ENCODE data around the gene FUS. TPM values are rescaled to one million over a fixed set of nuclear protein-coding genes. Genes with fewer than 3 reads are reported as not detected.
"Not testable (repeated sequence)": the region's sequence is repeated elsewhere in the genome, so short reads cannot be mapped to it uniquely, and the experiment has no call there.

FUS gene
- total RNA-seq, 4 donors from 2014 or later, result 91.8 to 125 (median 109) TPM

DNA sequence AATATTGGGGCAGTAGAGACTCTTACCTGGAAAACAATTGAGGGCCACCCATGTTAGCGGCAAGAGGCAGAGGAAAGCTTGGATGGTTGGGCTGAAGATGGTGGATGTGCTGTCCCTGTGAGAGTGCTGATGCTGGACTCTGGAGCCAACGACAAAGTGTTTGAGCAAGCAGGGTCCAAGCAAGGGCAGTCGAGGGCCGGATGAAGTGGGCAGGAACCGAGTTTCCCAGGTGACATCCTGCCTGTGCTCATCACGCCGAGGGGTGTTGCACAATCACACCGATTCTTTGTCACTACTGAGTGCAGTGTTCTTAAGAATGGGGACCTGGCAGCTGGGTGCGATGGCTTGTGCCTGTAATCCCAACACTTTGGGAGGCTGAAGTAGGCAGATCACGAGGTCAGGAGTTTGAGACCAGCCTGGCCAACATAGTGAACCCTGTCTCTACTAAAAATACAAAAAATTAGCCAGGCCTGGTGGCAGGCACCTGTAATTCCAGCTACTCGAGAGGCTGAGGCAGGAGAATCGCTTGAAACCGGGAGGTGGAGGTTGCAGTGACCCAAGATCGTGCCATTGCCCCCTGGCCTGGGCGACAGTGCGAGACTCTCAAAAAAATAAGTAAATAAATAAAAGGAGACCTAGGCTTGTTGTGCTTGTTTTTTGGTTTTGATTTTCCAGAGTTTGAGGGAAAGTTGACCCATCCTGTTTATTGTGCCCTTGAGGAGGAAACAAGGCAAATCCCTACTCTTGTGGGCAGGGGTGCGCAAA, 16.6 kb downstream of the FUS start:
- no peak for DNase-seq (ENCODE audit: low spot score in 2 of 2)
- Histone ChIP-seq H3K27ac (no peak overlapping the region), H3K9me3 (no peaks in the 10 kb centered on the region), H3K36me3 (peaks cover 0 to 86% (median 11%) of the 10 kb centered on the region in 3 donors), H3K27me3 (no peaks in the 10 kb centered on the region), H3K4me1 (peaks cover 0 to 17% (median 9%) of the 10 kb centered on the region in 4 donors), H3K4me3 (no peak overlapping the region)
- WGBS, 2 donors, result 80 to 90% methylated on average over 11 to 17 of the region's 17 CpGs
- no peak for TF ChIP-seq POLR2A (IDR thresholded peaks at IDR 0.05)
- TF ChIP-seq, protein P1, sequence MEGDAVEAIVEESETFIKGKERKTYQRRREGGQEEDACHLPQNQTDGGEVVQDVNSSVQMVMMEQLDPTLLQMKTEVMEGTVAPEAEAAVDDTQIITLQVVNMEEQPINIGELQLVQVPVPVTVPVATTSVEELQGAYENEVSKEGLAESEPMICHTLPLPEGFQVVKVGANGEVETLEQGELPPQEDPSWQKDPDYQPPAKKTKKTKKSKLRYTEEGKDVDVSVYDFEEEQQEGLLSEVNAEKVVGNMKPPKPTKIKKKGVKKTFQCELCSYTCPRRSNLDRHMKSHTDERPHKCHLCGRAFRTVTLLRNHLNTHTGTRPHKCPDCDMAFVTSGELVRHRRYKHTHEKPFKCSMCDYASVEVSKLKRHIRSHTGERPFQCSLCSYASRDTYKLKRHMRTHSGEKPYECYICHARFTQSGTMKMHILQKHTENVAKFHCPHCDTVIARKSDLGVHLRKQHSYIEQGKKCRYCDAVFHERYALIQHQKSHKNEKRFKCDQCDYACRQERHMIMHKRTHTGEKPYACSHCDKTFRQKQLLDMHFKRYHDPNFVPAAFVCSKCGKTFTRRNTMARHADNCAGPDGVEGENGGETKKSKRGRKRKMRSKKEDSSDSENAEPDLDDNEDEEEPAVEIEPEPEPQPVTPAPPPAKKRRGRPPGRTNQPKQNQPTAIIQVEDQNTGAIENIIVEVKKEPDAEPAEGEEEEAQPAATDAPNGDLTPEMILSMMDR (IDR thresholded peaks at IDR 0.05), result no peak
- no peak for TF ChIP-seq EP300 (IDR thresholded peaks at IDR 0.05)

DNA sequence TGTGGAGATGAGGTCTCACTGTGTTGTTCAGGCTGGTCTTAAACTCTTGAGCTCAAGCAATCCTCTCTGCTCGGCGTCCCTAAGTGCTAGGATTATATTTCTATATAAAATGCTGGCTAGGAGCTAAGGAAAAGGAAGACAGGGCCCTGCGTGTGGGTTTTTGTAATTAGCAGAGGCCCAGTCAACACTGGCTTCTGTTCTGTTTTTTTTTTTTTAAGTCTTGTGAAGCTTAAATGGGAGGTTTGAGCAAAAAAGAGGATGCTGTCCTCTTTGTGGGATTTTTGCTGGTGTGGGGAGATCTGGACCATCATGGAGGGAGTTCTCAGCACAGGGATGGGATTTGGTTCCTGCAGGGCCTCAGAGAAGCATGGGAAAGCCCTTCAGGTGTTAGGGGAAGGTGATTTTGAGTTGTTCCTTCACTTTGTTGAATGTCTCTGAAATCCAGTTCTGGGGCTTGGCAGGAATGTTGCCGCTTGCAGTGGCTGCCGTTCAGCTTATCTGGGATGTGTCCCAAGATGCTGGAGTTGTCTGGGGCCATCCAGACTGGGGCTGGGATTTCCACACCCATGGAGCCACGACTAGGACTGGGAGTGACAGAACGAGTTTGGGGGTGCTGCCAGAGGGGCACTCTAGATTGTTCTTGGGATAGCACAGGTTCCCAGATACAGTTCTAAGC, 18.4 kb downstream of the FUS start:
- no peak for DNase-seq (ENCODE audit: low spot score in 2 of 2)
- peaks cover 0 to 29% (median 17%) of the 10 kb centered on the region in 4 donors for H3K4me1 ChIP-seq
- H3K27me3 ChIP-seq, result no peaks in the 10 kb centered on the region
- TF ChIP-seq POLR2A (IDR thresholded peaks at IDR 0.05) (no peak), EP300 (IDR thresholded peaks at IDR 0.05) (no peak)
- TF ChIP-seq, protein P1 (IDR thresholded peaks at IDR 0.05), result no peak
- no peaks in the 10 kb centered on the region for H3K9me3 ChIP-seq
- no peak overlapping the region for H3K4me3 ChIP-seq
- WGBS, 2 donors, result 59 to 68% methylated on average over 7 of the region's 7 CpGs
- peaks cover 0 to 68% (median 0%) of the 10 kb centered on the region in 3 donors for H3K36me3 ChIP-seq
- no peak overlapping the region for H3K27ac ChIP-seq

DNA sequence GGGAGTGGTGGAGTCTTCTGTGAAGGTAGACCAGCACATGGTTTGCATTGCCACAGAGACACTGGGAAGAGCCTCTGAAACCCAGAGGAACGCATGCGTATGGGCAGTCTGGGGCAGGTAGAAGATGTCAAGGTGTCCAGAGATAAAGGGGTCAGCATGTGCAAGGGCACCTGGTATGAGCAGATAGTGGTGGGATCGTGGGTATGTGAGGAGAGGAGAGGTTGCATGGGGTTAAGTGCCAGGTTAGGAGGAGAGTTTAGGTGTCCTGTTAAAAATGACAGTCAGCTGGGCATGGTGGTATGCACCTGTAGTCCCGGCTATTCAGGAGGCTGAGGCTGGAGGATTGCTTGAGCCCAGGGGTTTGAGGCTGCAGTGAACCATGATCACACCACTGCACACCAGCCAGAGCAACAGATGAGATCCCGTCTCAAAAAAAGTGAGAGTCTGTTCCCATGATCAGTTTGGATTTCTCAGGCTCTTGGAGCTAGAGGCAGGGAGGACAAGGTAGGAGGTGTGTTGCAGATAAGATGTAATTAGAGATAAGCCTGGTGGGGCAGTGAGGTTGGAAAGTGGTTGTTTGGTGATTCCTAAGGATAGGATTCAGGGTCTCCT, 19.6 kb downstream of the FUS start:
- 87 to 90% methylated on average over 5 of the region's 5 CpGs for WGBS, 2 donors
- no peaks in the 10 kb centered on the region for H3K9me3 ChIP-seq
- no peak overlapping the region for H3K4me3 ChIP-seq
- no peaks in the 10 kb centered on the region for H3K27me3 ChIP-seq
- no peak for DNase-seq (ENCODE audit: low spot score in 2 of 2)
- H3K36me3 ChIP-seq, result peaks cover 0 to 56% (median 0%) of the 10 kb centered on the region in 3 donors
- H3K4me1 ChIP-seq, result peaks cover 0 to 36% (median 17%) of the 10 kb centered on the region in 4 donors
- TF ChIP-seq POLR2A (IDR thresholded peaks at IDR 0.05), result no peak
- no peak overlapping the region for H3K27ac ChIP-seq

DNA sequence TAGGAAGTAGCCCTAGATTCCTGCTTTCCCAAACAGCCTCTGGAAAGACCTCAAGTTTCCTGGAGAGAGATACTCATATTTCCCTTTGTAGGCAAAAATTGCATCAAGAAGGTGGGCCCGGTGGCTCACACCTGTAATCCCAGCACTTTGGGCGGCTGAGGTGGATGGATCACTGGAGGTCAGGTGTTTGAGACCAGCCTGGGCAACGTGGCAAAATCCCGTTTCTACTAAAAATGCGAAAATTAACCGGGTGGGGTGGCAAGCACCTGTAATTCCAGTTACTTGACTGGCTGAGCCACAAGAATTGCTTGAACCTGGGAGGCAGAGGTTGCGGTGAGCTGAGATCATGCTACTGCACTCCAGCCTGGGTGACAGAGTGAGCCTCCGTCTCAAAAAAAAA, 20.2 kb downstream of the FUS start:
- WGBS, 2 donors, result 88% methylated on average over 8 of the region's 8 CpGs
- Histone ChIP-seq H3K36me3 (peaks cover 0 to 50% (median 0%) of the 10 kb centered on the region in 3 donors), H3K4me1 (peaks cover 0 to 36% (median 17%) of the 10 kb centered on the region in 4 donors)
- H3K9me3 ChIP-seq; H3K27ac ChIP-seq; H3K27me3 ChIP-seq; DNase-seq (ENCODE audit: low spot score in 2 of 2); H3K4me3 ChIP-seq: not testable (repeated sequence)

DNA sequence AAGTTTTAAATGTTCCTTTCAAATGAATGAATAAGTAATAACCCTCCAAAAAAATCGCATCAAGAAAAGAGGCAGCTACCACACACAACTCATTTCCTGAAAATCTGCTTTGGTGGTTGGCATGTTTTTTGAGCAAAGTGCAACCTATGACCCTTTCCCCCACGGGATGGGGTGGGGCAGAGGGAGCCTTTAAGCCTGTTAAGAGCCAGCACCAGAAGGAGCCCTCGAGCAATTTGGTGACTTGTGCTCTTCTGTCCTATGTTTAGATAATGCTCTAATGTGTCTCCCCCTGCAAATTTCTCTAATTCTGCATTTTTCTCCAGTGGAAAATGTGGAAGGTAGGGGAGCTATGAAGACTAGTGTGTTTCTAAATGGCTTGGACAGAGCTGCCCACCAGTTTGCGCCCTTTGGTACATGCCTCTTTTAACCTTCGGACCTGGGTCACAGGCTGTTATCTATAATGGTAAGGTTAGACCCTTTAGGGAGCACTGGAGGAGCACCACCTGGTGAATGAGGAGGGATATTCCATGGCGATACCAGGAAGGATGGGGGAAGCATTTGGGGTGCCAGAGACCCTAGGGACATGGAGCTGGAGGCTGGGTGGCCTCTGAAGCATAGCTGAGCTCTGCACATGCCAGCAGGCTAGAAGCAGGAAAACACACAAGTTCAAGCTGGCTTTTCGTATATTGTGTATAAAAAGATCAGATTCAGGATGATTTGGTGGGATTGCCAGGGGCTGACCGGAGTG, 21.1 kb downstream of the FUS start:
- peak overlapping the region in 2 of 4 donors; percentile 61 to 80 for H3K4me3 ChIP-seq
- peak overlapping the region in 1 of 4 donors; percentile 66 for H3K27ac ChIP-seq
- H3K36me3 ChIP-seq, result peaks cover 0 to 41% (median 0%) of the 10 kb centered on the region in 3 donors
- H3K4me1 ChIP-seq, result peaks cover 0 to 36% (median 17%) of the 10 kb centered on the region in 4 donors
- DNase-seq (ENCODE audit: low spot score in 2 of 2), result no peak
- H3K9me3 ChIP-seq, result no peaks in the 10 kb centered on the region
- TF ChIP-seq EP300 (IDR thresholded peaks at IDR 0.05), result no peak
- TF ChIP-seq POLR2A (IDR thresholded peaks at IDR 0.05), result no peak
- TF ChIP-seq, protein P1 (IDR thresholded peaks at IDR 0.05), result no peak
- 48 to 55% methylated on average over 8 of the region's 8 CpGs for WGBS, 2 donors
- no peaks in the 10 kb centered on the region for H3K27me3 ChIP-seq

Data from tibial nerve (tissue), 4 donors.